NCI-H1417 treated with DMSO at 0.1 percent for 48 hours (cell line): Measurements from ENCODE around the gene DMD.
"Not testable (repeated sequence)": the region's sequence is repeated elsewhere in the genome, so short reads cannot be mapped to it uniquely, and the experiment has no call there.

ENCODE experiments used
- DNase-seq: peaks from one replicate; lab custom pipeline; 2025; lab: John Stamatoyannopoulos, UW

The DMD gene

GRCh38 chrX:33156152-33156726 lies 55.1 kb downstream of the DMD start:
- DNase-seq: no peak

GRCh38 chrX:33149580-33149979 lies 61.8 kb downstream of the DMD start:
- DNase-seq: no peak

DNA sequence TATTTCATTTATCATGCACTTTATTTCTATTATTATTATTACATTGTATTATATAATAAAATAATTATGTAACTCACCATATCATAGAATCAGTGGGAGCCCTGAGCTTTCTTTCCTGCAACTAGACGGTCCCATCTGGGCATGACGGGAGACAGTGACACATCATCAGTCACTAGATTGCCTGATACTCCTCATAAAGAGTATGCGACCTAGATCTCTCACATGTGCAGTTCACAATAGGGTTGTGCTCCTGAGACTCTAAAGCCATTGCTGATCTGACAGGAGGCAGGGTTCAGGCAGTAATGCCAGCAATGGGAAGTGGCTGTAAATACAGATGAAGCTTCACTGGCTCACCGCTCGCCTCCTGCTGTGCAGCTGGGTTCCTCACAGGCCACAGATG lies 62.3 kb downstream of the DMD start:
- no peak for DNase-seq

GRCh38 chrX:33142331-33142730 lies 69.0 kb downstream of the DMD start:
- DNase-seq: no peak

- no peak for DNase-seq
Observed at GRCh38 chrX:33138677-33139249, 72.6 kb downstream of the DMD start.

DNA sequence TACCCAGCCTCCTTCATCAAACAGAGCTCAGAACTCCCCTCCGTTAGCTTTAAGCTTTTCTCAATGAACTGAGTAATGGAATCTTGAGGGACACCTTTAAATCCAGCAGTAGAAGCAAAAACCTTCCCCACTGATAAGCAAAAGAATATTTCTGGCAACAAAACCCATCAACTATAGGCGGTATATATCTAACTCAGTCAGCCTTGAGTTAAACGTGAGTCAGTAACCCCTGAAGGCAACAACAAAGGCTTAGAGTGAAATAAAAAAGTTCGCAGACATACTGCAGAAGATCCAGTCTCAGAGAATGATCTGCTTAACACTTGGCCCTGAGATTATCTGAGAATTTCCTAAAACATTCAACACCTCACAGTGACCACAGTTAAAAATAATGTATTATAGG lies 77.2 kb downstream of the DMD start:
- no peak for DNase-seq

DNA sequence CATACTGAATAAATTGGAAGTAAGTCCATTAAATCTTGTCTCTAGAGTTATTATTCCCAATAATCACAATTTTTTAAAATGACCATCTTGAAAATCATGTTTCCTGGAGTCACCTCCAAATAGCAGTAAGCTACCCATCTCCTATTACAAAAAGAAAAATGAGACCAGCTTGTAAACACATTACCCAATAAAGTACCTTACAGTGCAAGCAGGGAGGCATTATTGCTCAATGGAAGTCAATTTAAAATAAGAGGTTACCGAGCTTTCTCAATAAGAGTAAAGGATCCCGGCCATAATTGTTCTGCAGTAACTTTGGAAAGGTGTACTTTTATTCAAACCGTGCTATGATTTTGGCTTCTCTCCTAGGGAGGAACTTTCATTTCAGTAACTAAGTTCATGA lies 78.0 kb downstream of the DMD start:
- no peak for DNase-seq

GRCh38 chrX:33132569-33132968 lies 78.8 kb downstream of the DMD start:
- no peak for DNase-seq

- no peak for DNase-seq
Observed at GRCh38 chrX:33129607-33130006, 81.7 kb downstream of the DMD start.

DNA sequence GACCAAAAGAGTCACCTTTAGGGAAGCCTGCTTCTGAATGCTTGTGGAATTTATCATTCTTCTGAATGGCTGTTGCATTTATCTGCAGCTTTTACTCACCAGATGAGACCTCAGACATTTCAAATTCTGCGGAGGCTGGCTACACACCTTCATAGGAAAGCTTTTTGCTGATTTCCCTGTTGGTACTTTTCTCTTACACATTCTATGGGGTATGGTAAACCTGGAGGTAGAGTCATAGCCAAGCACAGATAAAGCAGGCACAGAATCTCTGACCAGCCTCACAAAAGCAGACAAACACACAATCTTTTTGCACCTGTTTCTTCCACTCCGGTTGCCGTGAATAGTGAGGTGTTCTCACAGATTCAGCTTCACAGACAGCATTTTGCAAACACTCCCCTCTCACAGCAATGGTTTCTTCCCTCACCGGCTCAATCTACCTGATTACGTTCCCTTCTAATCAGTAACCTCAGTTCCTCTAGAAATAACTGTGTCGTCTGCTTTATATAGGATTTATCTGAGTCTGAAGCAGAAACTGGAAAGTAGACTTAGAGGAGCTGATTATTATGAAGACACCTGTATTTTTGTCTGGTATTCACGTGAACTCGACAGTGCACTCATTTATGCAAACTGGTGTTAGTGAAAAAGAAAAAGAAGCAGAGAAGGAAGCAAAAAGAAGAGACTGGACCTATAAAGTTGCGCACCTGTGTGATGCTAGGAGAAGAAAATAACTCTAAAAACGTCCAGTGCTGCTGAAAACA lies 83.1 kb downstream of the DMD start:
- peak; percentile 14 for DNase-seq

- DNase-seq: peak; percentile 39
Observed at GRCh38 chrX:33126469-33126868, 84.9 kb downstream of the DMD start.

GRCh38 chrX:33109858-33110257 lies 101.5 kb downstream of the DMD start:
- DNase-seq: no peak

- no peak for DNase-seq
Observed at GRCh38 chrX:33106737-33107136, 104.6 kb downstream of the DMD start.

- no peak for DNase-seq
Observed at GRCh38 chrX:33095079-33095478, 116.3 kb downstream of the DMD start.

- no peak for DNase-seq
Observed at GRCh38 chrX:33087411-33087810, 123.9 kb downstream of the DMD start.

- DNase-seq: no peak
Observed at GRCh38 chrX:33086886-33087285, 124.5 kb downstream of the DMD start.

DNA sequence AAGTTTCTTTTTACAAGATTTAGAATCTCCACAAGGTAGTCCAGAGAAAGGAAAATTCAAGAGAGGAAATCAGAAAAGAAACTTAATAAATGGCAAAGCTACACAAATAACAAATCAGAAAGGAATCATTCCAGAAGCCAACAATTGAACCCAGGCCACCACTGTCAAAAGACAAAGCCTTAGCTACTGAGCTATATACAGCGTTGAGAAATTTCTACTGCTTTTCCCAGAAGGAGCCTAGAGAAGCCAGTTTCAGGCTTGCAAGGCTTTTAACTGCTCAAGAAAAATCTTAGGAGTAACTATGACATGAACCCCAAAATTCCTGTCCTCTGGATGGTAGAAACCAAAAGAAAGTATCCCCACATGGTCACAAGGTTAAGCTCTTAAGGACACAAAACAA lies 129.0 kb downstream of the DMD start:
- DNase-seq: no peak

DNA sequence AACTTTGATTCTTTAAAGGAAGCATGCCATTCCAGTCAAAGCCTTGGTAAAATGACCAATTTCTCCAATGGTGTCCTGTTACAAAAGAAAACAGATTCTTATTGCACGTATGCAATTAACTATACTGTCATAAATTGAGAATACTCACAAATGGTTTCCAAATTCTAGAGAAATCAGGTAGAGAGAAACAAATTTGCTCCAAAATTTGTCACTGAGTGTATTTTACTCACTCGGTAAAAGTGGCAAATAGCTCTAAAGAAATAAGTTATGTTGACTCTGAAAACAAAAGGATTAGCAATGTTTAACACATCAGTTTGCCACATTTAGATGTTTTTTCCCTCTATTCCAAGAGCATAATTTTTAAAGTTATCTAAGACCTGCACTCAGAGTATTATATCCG lies 133.1 kb downstream of the DMD start:
- DNase-seq: no peak

GRCh38 chrX:33073660-33074059 lies 137.7 kb downstream of the DMD start:
- DNase-seq: not testable (repeated sequence)

DNA sequence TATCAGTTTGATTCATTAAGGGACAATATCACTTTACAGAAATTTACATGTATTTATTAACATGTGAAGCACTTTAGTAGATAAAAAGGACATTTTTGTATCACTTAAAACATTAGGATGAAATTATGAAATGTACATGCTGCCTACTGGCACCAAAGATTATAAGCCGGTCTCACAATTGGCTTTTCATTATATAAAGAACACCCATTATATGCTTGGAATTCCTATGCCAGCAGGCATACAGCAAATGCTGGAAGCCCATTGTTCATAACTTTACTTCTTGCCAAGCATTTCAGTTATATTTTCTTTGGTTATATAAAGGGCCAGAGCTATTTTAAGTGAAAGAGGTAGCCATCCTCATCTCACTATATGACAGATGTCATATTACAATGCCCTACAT lies 145.9 kb downstream of the DMD start:
- no peak for DNase-seq

- no peak for DNase-seq
Observed at GRCh38 chrX:33062041-33062440, 149.3 kb downstream of the DMD start.

DNA sequence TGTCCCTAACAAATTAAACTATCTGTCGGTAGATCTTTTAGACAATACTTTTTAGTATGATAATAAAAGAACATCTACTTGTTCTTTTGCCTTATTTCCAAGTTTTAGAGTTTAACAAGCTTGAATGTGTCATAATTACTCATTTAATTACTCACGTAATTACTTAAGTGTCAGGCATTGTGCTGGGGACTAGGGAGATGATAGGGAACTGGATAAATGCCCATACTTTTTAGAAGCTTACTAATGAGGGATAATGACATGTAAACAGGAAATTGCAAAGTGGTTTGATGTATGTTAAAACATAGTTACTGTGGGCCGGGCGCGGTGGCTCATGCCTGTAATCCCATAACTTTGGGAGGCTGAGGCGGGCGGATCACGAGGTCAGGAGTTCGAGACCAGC lies 158.3 kb downstream of the DMD start:
- no peak for DNase-seq

DNA sequence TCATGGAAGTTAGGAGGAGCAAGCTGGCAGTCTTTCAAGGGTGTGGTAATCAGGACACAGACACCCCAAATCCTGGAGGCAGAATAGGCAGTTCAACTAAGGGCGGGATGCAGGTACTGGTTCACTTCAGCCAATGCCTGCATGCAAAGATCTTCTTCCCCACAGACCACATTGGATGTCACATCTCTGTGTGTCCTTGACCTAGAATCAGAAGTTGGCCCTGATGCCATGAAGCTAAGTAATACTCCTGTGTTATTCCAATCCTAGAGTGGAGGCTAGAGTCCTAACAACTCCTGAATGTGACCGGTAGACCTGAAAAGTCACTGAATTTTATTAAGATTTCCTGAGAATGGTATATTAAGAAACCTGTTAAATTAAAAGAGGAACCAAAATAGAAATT lies 165.5 kb downstream of the DMD start:
- no peak for DNase-seq

DNA sequence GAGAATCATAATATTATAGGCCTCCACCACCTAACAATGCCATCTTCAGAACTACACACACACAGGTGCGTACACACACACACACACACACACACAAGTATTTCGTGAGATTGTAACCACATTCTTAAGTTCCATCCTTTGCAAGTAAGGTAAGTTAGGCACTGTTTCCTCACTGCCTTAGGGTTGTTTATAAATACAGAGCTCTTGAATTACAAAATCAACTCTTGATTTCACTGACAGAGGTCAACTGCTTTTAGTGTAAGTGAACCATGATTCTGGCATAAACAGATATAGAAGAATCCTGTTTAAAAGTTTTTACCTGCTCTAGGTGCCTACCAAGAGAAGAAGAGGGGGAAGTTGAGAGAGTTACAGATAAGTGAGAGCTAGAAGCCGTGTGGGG lies 166.1 kb downstream of the DMD start:
- no peak for DNase-seq
